HK-2 (cell line): ENCODE measurements around the gene DCTN3.

Source experiments
- DNase-seq: peaks from one replicate; pipeline ENCODE4 v3.0.0-alpha.2; 2018; ENCODE audit not compliant: unreplicated experiment

DCTN3 gene

GRCh38 chr9:34623374-34624235, 3.3 kb upstream of the DCTN3 start:
- DNase-seq, result no peak

- DNase-seq, result no peak
Observed at GRCh38 chr9:34615132-34615531, 5.2 kb downstream of the DCTN3 start.

- DNase-seq, result peak; percentile 64
Observed at GRCh38 chr9:34612788-34613390, 7.4 kb downstream of the DCTN3 start.

GRCh38 chr9:34611811-34612787, 8.2 kb downstream of the DCTN3 start, which contains the start of gene RPP25L:
RPP25L (minus strand) TSS chr9:34612097; CDS start chr9:34611296, 801 bp downstream.
- peak; percentile 78 for DNase-seq

- no peak for DNase-seq
Observed at GRCh38 chr9:34611251-34611810, 9.0 kb downstream of the DCTN3 start.

GRCh38 chr9:34610434-34611206, 9.7 kb downstream of the DCTN3 start:
- DNase-seq, result no peak

GRCh38 chr9:34607331-34607730, 13.0 kb downstream of the DCTN3 start:
- DNase-seq, result no peak

GRCh38 chr9:34606905-34607304, 13.4 kb downstream of the DCTN3 start:
- no peak for DNase-seq

- no peak for DNase-seq
Observed at GRCh38 chr9:34606190-34606589, 14.1 kb downstream of the DCTN3 start.

- peak; percentile 59 for DNase-seq
Observed at GRCh38 chr9:34603610-34604231, 16.6 kb downstream of the DCTN3 start.

- no peak for DNase-seq
Observed at GRCh38 chr9:34601937-34602573, 18.2 kb downstream of the DCTN3 start.

- no peak for DNase-seq
Observed at GRCh38 chr9:34600908-34601307, 19.4 kb downstream of the DCTN3 start.

- no peak for DNase-seq
Observed at GRCh38 chr9:34599546-34599945, 20.7 kb downstream of the DCTN3 start.

- no peak for DNase-seq
Observed at GRCh38 chr9:34594177-34594576, 26.1 kb downstream of the DCTN3 start.

GRCh38 chr9:34592895-34593601, 27.2 kb downstream of the DCTN3 start:
- DNase-seq, result no peak

GRCh38 chr9:34591917-34592866, 28.1 kb downstream of the DCTN3 start:
- DNase-seq, result no peak

- peak; percentile 81 for DNase-seq
Observed at GRCh38 chr9:34591248-34591916, 28.9 kb downstream of the DCTN3 start.
